HG02798 (cell line): ENCODE measurements around the gene CWC22.
"Not testable (repeated sequence)": the region's sequence is repeated elsewhere in the genome, so short reads cannot be mapped to it uniquely, and the experiment has no call there.

ENCODE experiments used
- ATAC-seq: cut with Tn5 transposase; IDR thresholded peaks from one replicate; pipeline ENCODE4 v1.9.1; 2021; ENCODE audit warnings: mild to moderate bottlenecking; ENCODE audit not compliant: unreplicated experiment, poor library complexity

Gene CWC22

DNA sequence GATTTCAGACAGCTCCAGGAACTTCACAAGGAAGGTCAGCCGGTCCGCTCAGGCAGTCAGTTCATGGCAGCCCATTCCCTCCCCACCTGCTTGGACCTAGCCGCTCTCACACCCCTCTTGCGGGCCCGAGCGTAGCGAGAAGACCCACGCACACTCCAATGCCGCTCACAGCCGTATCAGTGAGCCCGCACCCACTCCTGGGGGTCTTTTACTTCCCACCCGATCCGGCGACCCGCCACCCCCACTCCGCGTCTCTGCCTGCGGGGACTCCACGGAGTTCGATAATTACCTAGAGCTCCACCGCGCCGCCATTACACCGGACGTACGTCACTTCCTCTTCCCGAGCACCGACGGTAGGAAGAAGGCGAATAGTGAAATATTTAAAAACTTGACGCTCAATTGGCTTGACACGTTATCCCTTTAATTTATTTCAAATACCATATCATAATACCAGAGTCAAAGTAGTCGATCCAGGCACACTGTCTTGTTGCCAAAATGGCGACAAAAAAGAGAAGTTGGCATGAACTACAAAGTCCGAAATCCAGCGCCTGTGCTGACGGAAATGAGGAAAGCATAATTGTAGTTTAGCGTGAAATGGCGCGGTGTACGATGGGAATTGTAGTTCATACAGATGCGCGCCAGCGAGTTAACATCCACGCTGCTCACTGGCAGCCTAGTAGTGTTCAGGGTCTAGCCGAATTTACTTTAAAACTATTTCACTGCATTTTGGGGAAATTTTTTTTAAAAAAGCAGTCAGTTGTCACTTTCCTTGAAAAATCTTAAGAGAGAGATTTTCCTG, at the start of gene CWC22:
Gene CWC22 (minus strand): TSS at position 517 of the 799 bp plus-strand sequence. CDS start 13,956 bp downstream, outside the sequence.
- ATAC-seq: peak; percentile 98

DNA sequence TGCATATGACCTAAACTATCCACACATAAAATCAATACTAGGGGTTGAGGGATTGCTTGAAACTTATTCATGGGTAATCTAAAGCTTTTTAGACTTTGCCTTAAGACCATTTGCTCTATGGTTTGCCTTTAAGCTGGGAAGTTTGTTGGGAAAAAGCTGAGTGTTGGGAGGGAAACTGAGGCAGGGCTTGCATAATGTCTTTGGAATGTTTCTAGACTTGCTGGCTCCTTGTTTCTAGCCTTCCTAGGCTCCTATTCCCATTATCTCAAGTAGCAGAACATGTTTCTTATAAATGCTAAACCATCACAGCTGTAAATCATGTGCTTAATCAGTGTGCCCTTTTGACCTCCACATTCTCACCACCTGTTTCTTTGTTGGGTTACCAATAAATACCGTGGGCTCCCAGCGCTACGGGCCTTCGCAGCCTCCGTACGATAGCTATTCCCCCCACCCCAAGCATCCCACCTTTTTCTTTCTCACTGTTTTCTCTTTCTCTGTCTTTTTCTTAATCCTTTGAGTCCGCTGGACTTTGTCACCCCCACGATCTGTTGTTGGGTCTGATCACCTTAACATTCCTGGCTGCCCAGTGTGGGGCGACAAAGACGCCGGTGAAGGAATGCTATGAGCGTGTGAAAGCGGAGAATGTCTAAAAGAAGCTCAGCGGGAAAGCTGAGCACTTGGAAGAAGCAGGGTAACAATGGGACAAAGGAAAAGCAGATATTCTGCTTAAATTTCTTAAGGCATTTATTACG, 49.4 kb upstream of the CWC22 start:
- no peak for ATAC-seq

DNA sequence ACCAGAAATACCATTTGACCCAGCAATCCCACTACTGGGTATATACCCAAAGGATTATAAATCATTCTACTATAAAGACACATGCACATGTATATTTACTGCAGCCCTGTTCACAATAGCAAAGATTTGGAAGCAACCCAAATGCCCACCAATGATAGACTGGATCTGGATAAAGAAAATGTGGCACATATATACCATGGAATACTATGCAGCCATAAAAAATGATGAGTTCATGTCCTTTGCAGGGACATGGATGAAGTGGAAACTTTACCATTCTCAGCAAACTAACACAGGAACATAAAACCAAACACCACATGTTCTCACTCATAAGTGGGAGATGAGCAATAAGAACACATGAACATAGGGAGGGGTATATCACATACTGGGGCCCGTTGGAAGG, 47.5 kb upstream of the CWC22 start:
- not testable (repeated sequence) for ATAC-seq

DNA sequence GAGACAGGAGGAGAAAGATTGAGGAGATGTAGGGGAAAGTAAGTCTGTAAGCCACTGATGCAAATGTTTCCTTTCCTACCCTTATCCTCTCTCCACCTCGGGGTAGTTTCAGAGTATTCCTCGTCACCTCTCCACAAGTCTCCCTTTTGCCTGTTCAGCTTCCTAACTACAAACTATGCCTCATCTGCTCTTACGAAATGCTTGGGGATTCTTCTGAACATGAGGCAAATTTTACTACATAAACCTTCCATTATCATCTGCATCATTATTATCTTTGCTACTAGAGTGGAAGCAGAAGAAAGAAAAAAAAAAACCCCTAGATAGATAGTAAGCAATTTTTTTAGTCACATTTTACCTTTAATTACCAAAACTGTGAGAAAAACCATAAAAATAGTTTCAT, 43.1 kb upstream of the CWC22 start:
- no peak for ATAC-seq

DNA sequence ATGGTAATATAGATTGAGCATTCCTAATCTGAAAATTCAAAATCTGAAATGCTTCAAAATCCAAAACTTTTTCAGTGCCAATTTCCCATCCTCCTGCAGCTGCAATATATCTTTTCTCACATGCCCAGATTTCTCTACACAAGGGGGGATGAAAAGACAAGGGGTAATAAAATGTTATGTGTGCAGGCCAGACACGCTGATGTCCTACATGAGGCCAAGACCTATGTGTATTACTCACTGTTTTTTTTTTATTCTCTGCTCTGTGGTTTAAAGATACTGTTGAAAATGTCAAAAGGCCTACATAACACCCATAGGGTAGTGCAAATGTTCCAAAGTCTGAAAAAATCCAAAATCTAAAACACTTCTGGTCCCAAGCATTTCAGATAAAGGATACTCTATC, 41.2 kb upstream of the CWC22 start:
- ATAC-seq: no peak

DNA sequence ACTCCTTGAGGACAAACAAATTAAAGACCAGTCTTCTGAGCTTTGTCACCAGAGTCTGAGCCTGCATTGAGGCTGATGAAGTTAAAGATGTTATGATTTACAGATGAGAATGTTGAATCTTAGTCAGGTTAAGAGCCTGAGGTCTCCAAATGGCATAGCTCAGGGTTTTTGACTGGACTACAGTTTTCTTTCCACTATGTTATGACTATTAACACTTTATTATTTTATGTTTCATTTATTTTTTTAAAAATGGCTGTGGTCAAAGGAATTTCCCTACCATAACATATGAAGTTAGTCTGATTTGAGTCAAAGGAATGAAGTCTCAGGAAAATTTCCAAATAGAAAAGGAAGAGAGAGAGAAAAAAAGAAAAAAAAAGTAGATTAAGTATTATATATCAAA, 39.7 kb upstream of the CWC22 start:
- no peak for ATAC-seq

DNA sequence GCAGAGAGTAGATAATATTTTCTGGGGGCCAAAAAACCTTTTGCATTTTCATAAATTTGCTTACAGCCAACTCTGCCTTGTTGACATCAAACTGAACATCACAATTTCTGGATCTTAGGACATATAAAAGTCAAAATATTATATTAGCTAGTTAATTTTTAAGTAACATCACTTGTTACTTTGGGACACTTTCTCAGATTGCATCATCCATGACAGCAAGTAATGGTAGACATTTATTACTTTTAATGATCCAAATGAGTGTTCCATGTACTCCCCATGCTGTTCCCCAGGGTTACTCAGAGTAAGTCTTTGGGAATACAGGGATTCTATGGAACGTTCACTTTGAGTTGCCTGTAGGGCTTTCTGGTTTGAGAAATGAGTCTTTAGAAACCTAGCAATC, 39.1 kb upstream of the CWC22 start:
- no peak for ATAC-seq

DNA sequence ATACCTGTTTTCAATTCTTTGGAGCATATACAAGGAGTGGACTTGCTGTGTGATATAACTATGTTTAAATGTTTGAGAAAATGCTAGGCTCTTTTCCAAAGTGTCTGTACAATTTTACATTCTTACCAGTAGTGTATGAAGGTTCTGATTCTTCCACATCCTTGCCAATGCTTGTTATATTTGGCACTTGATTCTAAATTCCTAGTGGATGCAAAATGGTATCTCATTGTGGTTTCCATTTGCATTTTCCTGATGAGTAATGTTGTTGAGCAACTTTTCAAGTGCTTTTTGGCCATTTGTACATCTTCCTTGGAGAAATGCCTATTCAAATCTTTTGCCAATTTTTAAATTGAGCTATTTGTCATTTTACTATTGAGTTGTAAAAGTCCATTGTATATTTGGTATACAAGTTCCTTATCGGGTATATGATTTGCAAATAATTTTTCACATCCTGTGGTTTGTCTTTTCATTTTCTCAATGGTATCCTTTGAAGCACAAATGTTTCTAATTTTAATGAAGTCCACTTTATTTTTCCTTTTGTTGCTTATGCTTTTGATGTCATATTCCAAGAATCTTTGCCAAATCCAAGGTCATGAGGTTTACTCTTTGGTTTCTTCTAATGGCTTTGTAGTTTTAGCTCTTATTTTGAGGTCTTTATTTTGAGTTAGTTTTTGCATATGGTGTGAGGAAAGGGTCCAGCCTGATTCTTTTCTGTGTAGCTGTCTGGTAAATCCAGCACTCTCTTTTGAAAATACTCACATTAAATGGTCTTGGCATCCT, 33.2 kb upstream of the CWC22 start:
- ATAC-seq: no peak

DNA sequence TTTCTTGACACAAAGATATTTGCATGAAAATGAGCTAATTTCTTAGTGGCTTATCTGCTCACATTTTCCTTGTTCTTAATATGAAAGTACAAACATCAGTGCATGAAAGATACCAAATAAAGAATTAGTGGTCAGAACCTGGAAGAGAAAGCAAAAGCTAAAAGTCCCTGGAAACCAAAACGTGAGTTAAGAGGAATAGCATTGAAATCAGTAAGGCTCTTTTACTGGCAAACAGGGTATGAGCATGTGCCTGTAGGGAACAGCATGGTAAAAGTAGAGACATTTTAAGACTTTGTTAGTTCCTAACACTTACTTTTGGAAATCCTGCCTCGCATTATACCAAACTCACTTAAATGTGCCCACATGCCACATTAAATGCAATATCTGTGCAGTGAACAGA, 31.9 kb upstream of the CWC22 start:
- no peak for ATAC-seq

DNA sequence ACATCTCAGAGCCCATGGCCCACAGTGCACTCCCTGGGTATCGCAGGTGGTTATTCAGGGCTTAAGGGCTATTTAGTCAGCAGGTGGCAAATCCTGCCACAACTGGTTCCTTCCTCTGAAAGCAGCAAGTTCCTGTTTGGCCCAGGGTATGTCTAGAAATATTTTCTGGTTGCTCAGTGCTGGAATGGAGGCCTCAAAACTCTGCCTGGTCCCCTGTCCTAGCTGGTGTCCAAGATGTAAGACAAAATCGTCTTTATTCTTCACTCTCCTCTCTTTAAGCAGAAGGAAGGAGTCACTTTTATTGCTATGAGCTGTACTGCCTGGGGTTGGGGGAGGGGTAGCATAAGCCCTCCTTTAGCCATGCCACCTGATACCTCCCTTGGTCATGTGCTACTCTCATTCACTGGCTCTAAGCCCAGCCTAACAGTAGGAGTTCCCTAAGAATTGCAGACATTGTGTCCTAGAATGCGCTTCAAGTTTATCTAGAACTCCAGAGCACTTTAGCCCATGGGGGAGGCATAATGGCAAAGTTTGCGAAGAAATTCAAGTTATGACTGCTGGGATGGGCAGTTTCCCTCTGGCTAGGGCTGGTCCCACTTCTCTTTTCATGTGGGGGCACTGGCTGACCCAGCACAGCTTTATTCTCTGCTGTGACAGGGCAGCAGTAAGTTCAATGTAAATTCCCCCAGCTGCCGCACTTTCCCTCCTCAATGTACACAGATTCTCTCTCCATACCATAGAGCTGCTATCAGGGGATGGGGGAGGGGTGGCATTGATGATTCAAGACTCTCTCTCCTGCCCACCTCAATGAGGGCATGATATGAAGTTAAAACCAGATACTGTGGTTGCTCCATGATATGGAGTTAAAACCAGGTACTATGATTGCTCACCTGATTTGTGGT, 27.1 kb upstream of the CWC22 start:
- no peak for ATAC-seq

DNA sequence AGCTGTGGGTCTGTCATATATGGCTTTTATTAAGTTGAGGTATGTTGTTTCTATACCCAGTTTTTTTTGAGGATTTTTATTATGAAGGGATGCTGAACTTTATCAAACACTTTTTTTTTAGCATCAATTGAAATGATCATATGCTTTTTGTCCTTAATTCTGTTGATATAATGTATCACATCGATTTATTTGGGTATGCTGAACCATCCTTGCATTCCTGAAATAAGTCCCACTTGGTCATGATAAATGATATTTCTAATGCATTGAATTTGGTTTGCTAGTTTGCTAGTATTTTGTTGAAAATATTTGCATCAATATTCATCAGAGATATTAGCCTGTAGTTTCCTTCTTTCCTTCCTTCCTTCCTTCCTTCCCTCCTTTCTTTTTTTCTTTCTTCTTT, 22.5 kb upstream of the CWC22 start:
- no peak for ATAC-seq

DNA sequence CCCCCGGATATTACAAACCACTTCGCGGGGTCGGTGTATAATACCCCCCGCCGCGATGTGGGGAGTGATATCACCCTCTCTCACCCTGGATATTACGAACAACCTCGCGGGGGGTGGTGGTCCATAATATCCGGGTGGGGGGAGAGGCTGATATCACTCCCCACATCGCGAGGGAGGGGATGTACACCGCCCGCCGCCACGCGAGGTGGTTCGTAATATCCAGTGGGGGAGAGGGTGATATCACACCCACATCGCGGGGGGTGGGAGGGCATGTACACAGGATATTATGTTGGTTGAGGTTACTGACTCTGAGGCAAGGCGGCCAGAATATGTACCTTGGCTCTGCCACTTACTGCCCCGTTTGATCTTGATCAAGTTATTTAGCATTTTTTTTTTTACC, 14.8 kb upstream of the CWC22 start:
- no peak for ATAC-seq

DNA sequence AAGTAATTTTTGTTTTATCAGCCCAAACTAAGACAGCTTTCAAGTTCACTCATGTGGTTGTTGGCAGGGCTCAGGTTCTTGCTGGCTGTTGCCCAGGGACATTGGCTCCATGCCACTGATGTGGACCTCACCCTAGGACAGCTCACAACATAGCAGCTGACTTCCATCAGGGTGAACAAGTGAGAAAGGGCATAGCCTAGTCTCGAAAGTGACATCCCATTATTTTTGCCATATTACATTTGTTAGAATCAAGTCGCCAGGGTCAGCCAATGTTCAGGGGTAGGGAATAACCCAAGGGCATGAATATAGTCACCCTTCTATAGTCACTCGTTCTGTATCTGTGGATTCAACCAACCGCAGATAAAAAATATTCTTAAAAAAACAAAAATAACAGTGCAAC, 10.7 kb upstream of the CWC22 start:
- ATAC-seq: no peak

DNA sequence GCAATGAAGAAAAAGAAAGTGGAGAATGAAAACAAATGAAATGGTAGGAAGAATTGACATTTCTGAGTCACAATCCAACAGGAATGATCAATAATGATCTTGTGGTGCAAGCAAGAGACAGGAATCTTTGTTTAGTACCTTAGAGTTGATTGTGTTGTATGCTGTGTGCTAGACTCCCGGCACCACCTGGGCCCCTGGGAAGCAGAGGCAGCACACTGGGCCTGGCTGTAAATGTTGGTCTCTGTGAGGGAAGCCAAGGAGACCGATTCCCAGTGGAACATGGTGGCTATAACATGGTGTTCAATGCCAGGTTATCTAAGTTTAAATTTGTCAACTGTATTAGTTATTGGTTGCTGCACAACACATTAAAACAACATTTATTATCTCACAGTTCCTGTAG, 9.8 kb upstream of the CWC22 start:
- no peak for ATAC-seq

DNA sequence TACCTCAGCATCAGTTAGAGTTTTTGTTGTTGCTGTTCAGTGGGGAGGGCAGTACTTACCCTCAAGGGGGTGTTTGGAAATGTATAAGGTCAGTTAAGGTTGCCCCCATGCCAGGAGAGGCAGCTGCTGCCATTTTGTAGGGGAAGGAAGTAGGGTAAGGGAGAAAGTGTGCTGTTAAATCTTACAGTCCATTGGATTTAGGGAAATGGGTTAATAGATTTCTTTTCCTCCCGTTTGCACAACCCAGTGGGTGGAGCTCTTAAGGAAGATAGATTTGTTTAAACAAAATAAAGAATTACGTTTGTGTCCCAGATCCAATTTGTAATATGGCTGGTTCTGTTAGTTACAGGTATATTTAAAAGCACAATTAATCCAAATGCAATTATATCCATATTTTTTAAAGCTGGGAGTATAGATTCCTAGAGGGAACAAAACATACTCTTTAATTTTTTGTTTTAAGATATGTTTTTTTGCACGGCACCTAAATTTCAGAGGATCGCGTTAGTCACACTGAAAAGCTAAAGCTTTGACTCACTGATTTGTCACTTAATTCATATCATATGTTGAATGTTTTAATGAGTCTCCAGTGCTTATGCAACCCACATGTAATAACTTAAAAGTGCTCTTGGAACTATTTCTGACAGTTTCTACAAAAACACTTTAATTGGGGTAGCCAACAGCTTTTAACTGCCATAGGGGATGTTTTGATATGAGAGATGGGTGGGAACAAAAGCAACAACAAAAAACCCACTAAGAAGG, 9.0 kb upstream of the CWC22 start:
- no peak for ATAC-seq

DNA sequence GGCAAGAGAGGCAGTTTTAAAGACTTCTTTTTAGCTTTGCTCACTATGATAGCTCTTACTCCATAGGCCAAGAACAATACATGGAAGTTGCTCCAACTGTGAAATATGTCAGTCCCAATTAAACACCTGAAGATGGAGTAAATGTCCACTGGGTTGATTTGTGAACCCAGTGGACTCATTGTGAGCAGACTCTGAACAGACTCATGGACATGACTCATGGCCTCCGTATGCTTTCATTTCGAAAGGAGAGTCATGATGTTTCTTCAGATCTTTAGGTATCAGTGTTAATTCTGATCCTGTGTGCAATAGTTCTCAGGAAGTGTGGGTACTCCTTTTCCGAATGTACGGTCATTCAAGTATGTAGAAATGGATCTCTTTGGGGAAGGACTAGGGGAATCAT, 5.4 kb upstream of the CWC22 start:
- ATAC-seq: no peak

DNA sequence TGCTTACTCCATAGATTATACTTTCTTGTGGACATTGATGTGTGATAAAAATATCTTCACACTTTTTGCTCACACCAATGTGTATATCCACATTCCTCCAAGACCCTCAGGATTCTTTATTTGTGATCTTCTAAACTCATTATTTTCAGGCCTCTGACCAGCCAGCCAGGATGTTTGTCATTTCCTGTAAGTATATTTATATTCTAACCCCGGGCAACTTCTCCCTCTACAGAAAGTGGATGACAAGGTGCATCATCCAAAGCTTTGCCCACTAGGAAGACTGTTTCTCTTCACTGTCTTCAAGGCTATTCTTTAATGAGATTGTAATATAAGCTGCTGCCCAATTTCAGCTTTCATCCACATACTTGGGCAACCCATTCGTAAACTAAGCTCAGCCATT, 3.6 kb upstream of the CWC22 start:
- ATAC-seq: no peak

DNA sequence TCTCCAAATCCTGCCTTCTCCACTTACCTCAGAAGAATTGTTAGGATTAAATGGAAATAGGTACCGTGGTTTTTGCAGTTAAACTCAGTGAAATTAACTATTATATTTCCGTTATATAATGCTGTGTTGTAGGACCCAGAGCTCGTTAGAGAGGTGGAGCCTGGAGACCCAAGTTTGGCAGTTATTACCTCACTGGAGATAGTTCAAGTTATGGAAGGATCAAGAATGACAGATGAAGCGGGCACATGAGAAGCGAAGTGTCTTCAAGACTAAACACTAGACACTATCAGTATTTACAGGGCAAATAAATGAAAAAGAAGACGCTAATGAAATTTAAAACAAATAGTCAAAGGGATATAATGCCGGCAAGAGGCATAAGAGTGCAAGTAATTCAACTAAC, 866 bp downstream of the CWC22 start:
- no peak for ATAC-seq

DNA sequence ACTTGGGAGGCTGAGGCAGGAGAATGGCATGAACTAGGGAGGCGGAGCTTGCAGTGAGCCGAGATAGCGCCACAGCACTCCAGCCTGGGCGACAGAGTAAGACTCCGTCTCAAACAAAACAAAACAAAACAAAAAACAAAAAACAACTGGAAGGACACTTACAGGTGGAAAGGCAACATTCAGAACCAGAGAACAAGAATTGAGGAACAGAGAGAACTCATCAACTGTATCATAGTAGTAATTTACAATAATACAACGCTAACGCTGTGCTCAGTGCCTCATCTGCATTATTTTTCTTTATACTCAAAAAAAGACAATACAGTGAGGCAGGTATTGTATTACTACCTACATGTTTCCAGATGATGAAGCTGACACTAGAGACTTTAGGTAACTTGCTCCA, 1.6 kb downstream of the CWC22 start:
- ATAC-seq: not testable (repeated sequence)
